ENCODE results near the gene ARHGAP18. TPM values are rescaled to one million over a fixed set of nuclear protein-coding genes. Genes with fewer than 3 reads are reported as not detected.

Gene ARHGAP18
- total RNA-seq, 3 donors from 2014 or later (not counting 1 experiment from before 2014, with no cell fraction given) = 11.5 to 12.5 (median 11.8) TPM

- no peak overlapping the region for H3K4me3 Mint-ChIP-seq
- H3K27ac Mint-ChIP-seq = no peak overlapping the region
- H3K36me3 Mint-ChIP-seq = no peaks in the 10 kb centered on the region
- no peaks in the 10 kb centered on the region for H3K9me3 Mint-ChIP-seq
- Histone ChIP-seq H3K36me3 (ENCODE audit: control insufficient read depth, insufficient read depth, low read length) (no peaks in the 10 kb centered on the region), H3K4me3 (ENCODE audit: low read length) (no peak overlapping the region), H3K27me3 (ENCODE audit: control insufficient read depth, insufficient read depth, low read length) (no peaks in the 10 kb centered on the region), H3K27ac (ENCODE audit: low read length) (no peak overlapping the region), H3K4me1 (ENCODE audit: control insufficient read depth, insufficient read depth, low read length) (no peaks in the 10 kb centered on the region), H3K9me3 (ENCODE audit: control insufficient read depth, insufficient read depth, low read length) (no peaks in the 10 kb centered on the region)
- H3K4me1 Mint-ChIP-seq = peaks cover 9 to 13% of the 10 kb centered on the region in 2 donors
- intact Hi-C loops (cut with micrococcal nuclease) = no loop called here
- TF ChIP-seq, protein P1, sequence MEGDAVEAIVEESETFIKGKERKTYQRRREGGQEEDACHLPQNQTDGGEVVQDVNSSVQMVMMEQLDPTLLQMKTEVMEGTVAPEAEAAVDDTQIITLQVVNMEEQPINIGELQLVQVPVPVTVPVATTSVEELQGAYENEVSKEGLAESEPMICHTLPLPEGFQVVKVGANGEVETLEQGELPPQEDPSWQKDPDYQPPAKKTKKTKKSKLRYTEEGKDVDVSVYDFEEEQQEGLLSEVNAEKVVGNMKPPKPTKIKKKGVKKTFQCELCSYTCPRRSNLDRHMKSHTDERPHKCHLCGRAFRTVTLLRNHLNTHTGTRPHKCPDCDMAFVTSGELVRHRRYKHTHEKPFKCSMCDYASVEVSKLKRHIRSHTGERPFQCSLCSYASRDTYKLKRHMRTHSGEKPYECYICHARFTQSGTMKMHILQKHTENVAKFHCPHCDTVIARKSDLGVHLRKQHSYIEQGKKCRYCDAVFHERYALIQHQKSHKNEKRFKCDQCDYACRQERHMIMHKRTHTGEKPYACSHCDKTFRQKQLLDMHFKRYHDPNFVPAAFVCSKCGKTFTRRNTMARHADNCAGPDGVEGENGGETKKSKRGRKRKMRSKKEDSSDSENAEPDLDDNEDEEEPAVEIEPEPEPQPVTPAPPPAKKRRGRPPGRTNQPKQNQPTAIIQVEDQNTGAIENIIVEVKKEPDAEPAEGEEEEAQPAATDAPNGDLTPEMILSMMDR (IDR thresholded peaks at IDR 0.05) = no peak
- H3K27me3 Mint-ChIP-seq (ENCODE audit: low read depth in 2 of 2) = no peaks in the 10 kb centered on the region
- 100% methylated on average over 1 of the region's 3 CpGs for WGBS (ENCODE audit: insufficient coverage)
- ATAC-seq = no peak
- DNase-seq = no peak
Measured at GRCh38 chr6:129645830-129646579, 64.0 kb downstream of the ARHGAP18 start.

DNA sequence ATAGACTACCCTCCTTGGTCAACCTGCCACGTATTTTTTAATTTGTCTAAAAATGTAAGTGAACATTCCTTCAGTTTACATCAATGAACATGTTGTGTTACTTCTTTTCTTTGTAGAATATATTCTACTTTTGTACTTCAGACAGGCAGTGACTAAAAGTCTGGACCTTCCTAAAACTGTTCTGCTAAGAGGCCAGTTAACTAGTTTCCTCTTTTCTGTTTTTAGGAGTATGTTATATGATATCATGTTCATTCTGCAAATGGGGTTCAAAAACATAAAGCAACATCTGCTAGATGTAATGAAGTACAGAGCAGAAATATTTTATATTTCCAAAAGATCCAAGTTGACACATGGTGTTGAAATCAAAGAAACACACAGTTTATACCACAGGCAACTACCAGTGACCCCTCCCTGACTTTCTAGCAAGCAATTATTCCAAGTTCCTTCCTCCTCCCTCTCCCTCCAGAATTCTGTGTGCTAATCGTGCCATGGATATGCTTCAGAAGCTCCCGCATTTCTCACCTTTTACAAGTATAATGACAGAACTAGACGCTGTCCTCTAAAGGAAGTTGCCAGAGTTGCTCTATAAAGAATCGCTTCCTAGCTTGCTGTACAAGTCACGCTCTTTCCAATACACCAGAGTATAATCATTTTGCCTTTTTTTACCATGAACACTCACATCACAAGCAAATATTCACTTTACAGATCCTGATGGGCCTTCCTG, 64.7 kb downstream of the ARHGAP18 start:
- 88% methylated on average over 5 of the region's 6 CpGs for WGBS (ENCODE audit: insufficient coverage)
- Histone ChIP-seq H3K36me3 (ENCODE audit: control insufficient read depth, insufficient read depth, low read length) (no peaks in the 10 kb centered on the region), H3K4me3 (ENCODE audit: low read length) (no peak overlapping the region), H3K27ac (ENCODE audit: low read length) (no peak overlapping the region), H3K27me3 (ENCODE audit: control insufficient read depth, insufficient read depth, low read length) (no peaks in the 10 kb centered on the region), H3K9me3 (ENCODE audit: control insufficient read depth, insufficient read depth, low read length) (no peaks in the 10 kb centered on the region), H3K4me1 (ENCODE audit: control insufficient read depth, insufficient read depth, low read length) (no peaks in the 10 kb centered on the region)
- Mint-ChIP-seq H3K36me3 (no peaks in the 10 kb centered on the region), H3K4me1 (peaks cover 8 to 9% of the 10 kb centered on the region in 2 donors), H3K9me3 (no peaks in the 10 kb centered on the region), H3K27me3 (ENCODE audit: low read depth in 2 of 2) (no peaks in the 10 kb centered on the region), H3K4me3 (no peak overlapping the region), H3K27ac (no peak overlapping the region)
- DNase-seq (no peak), ATAC-seq (no peak)
- TF ChIP-seq, protein P1 (IDR thresholded peaks at IDR 0.05) = no peak
- intact Hi-C loops (cut with micrococcal nuclease) = no loop called here

DNA sequence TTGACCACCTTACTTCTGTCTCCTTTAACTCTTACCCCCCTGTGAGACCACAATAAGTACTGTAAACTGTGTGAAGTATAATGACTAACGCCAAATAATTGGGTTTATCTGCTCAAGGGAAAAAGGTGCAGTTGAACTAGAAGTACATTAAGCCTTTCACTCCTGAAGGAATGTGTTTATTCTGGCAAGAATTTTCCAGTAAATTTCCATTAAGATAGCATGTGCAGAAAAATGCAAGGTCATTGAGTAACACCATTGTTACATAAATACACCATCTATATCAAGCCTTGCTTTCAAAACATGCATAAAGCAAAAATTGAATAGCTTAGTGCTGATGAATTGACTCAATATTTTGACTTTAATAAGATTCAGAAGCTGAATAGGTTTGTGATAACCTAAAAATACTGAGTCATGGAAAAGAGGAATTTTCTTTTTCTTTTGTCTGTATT, 65.4 kb downstream of the ARHGAP18 start:
- H3K9me3 Mint-ChIP-seq = no peaks in the 10 kb centered on the region
- H3K9me3 ChIP-seq (ENCODE audit: control insufficient read depth, insufficient read depth, low read length) = no peaks in the 10 kb centered on the region
- no peaks in the 10 kb centered on the region for H3K36me3 ChIP-seq (ENCODE audit: control insufficient read depth, insufficient read depth, low read length)
- no peak overlapping the region for H3K4me3 ChIP-seq (ENCODE audit: low read length)
- no peaks in the 10 kb centered on the region for H3K4me1 ChIP-seq (ENCODE audit: control insufficient read depth, insufficient read depth, low read length)
- peaks cover 8 to 9% of the 10 kb centered on the region in 2 donors for H3K4me1 Mint-ChIP-seq
- H3K36me3 Mint-ChIP-seq = no peaks in the 10 kb centered on the region
- H3K4me3 Mint-ChIP-seq = no peak overlapping the region
- H3K27ac Mint-ChIP-seq = no peak overlapping the region
- intact Hi-C loops (cut with micrococcal nuclease) = no loop called here
- TF ChIP-seq, protein P1 (IDR thresholded peaks at IDR 0.05) = no peak
- no peak overlapping the region for H3K27ac ChIP-seq (ENCODE audit: low read length)
- no peaks in the 10 kb centered on the region for H3K27me3 ChIP-seq (ENCODE audit: control insufficient read depth, insufficient read depth, low read length)
- H3K27me3 Mint-ChIP-seq (ENCODE audit: low read depth in 2 of 2) = no peaks in the 10 kb centered on the region
- ATAC-seq (no peak), DNase-seq (no peak)
- WGBS (ENCODE audit: insufficient coverage) = 100% methylated on average over 1 of the region's 1 CpG
